PC-3 (cell line): Measurements from ENCODE around the gene CYB5R3.
"Not testable (repeated sequence)": the region's sequence is repeated elsewhere in the genome, so short reads cannot be mapped to it uniquely, and the experiment has no call there.

Experiments used
- EZH2 ChIP-seq: fragments of 300-600 bp; sonication (generic); IDR thresholded peaks from one replicate; pipeline ENCODE4 v1.6.1; 2017; ENCODE audit warnings: antibody characterized with exemption, mild to moderate bottlenecking, low read length; ENCODE audit not compliant: unreplicated experiment
- TF ChIP-seq, protein P1 (sequence below): fragments of 300-600 bp; sonication (generic); conservative IDR thresholded peaks from 2 replicates; pipeline ENCODE4 v1.5.1; 2017; ENCODE audit warnings: antibody characterized with exemption, low read depth, mild to moderate bottlenecking, low read length

DNA sequence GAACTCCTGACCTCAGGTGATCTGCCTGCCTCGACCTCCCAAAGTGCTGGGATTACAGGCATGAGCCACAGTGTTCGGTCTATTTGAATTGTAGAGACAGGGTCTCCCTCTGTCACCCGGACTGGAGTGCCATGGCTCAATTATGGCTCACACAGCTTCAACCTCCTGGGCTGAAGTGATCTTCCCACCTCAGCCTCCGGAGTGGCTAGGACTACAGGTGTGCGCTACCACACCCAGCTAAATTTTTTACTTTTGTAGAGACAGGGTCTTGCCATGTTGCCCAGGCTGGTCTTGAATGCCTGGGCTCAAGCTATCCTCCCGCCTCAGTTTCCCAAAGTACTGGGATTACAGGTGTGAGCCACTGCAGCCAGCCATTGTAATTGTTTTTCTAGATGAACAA lies 81.2 kb downstream of the CYB5R3 start:
- TF ChIP-seq, protein P1, sequence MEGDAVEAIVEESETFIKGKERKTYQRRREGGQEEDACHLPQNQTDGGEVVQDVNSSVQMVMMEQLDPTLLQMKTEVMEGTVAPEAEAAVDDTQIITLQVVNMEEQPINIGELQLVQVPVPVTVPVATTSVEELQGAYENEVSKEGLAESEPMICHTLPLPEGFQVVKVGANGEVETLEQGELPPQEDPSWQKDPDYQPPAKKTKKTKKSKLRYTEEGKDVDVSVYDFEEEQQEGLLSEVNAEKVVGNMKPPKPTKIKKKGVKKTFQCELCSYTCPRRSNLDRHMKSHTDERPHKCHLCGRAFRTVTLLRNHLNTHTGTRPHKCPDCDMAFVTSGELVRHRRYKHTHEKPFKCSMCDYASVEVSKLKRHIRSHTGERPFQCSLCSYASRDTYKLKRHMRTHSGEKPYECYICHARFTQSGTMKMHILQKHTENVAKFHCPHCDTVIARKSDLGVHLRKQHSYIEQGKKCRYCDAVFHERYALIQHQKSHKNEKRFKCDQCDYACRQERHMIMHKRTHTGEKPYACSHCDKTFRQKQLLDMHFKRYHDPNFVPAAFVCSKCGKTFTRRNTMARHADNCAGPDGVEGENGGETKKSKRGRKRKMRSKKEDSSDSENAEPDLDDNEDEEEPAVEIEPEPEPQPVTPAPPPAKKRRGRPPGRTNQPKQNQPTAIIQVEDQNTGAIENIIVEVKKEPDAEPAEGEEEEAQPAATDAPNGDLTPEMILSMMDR, result not testable (repeated sequence)
- TF ChIP-seq EZH2, result not testable (repeated sequence)
